Suprapubic skin (tissue), 4 donors: ENCODE data around the gene ATXN1. TPM values are rescaled to one million over a fixed set of nuclear protein-coding genes. Genes with fewer than 3 reads are reported as not detected.
"Not testable (repeated sequence)": the region's sequence is repeated elsewhere in the genome, so short reads cannot be mapped to it uniquely, and the experiment has no call there.

Experiments
- DNase-seq, 2 donors: peaks; one replicate each; pipeline ENCODE4 v3.0.0-alpha.2; 2019; ENCODE audit warnings: low spot score in 2 of 2
- H3K27ac ChIP-seq: fragments of 200-600 bp; sonication (generic); one replicate; pipeline ENCODE4 v1.5.1; 2019
- H3K27me3 ChIP-seq: fragments of 200-600 bp; sonication (generic); one replicate; pipeline ENCODE4 v1.5.1; 2019
- H3K36me3 ChIP-seq: fragments of 200-600 bp; sonication (generic); one replicate; pipeline ENCODE4 v1.5.1; 2019
- H3K4me1 ChIP-seq: fragments of 200-600 bp; sonication (generic); one replicate; pipeline ENCODE4 v1.5.1; 2019
- H3K4me3 ChIP-seq: fragments of 200-600 bp; sonication (generic); one replicate; pipeline ENCODE4 v1.5.1; 2019; ENCODE audit warnings: mild to moderate bottlenecking
- H3K9me3 ChIP-seq: fragments of 200-600 bp; sonication (generic); one replicate; pipeline ENCODE4 v1.5.1; 2019
- CTCF ChIP-seq, 2 donors: fragments of 200-600 bp in 1 of 2; fragments of 450-650 bp in 1 of 2; sonication (generic) in 1 of 2; IDR thresholded peaks; one replicate each; pipeline ENCODE4 v1.5.1; 2016 to 2019; ENCODE audit warnings: antibody characterized with exemption in 2 of 2, mild to moderate bottlenecking in 1 of 2, moderate library complexity in 1 of 2
- EP300 ChIP-seq: sonication (generic); formaldehyde crosslinking; IDR thresholded peaks from one replicate; pipeline ENCODE4 v1.6.1; 2017; ENCODE audit warnings: antibody characterized with exemption
- POLR2A ChIP-seq, 2 donors: fragments of 450-650 bp; IDR thresholded peaks; one replicate each; pipeline ENCODE4 v1.6.1; 2017; ENCODE audit warnings: antibody characterized with exemption in 2 of 2, mild to moderate bottlenecking in 2 of 2, moderate library complexity in 2 of 2
- POLR2AphosphoS5 ChIP-seq, 3 donors: sonication (generic); formaldehyde crosslinking; IDR thresholded peaks; one replicate each; pipeline ENCODE4 v1.6.1; 2017; ENCODE audit warnings: antibody characterized with exemption in 3 of 3
- WGBS: methylation state at CpG from one replicate; pipeline ENCODE4 v1.1.5; 2018; 5-methylcytosine and 5-hydroxymethylcytosine counted together
- total RNA-seq, 4 donors: library from RNA; depleted of rRNA; stranded (reverse); fragments of >200 nt; gene quantifications; one replicate each; pipeline ENCODE4 v1.1.0, GENCODE V29; 2016

ATXN1 gene
- total RNA-seq, 4 donors from 2014 or later: 32.8 to 95.4 (median 42.4) TPM

GRCh38 chr6:16412171-16412570 is 349.1 kb downstream of the ATXN1 start:
- no peak overlapping the region for H3K27ac ChIP-seq
- no peaks in the 10 kb centered on the region for H3K9me3 ChIP-seq
- no peak overlapping the region for H3K4me3 ChIP-seq
- no peaks in the 10 kb centered on the region for H3K27me3 ChIP-seq
- no peaks in the 10 kb centered on the region for H3K36me3 ChIP-seq
- 82% methylated on average over 4 of the region's 4 CpGs for WGBS
- peaks cover 25% of the 10 kb centered on the region for H3K4me1 ChIP-seq
- TF ChIP-seq CTCF (IDR thresholded peaks at IDR 0.05) (no peak), POLR2A (IDR thresholded peaks at IDR 0.05) (no peak), EP300 (no peak), POLR2AphosphoS5 (IDR thresholded peaks at IDR 0.05) (no peak)
- DNase-seq: no peak

- no peak overlapping the region for H3K4me3 ChIP-seq
- TF ChIP-seq EP300 (no peak), CTCF (IDR thresholded peaks at IDR 0.05) (peak; percentile 78 to 83)
- no peaks in the 10 kb centered on the region for H3K9me3 ChIP-seq
- H3K27me3 ChIP-seq: no peaks in the 10 kb centered on the region
- H3K4me1 ChIP-seq: peaks cover 34% of the 10 kb centered on the region
- H3K36me3 ChIP-seq: no peaks in the 10 kb centered on the region
- 26% methylated on average over 19 of the region's 19 CpGs for WGBS
- peak; percentile 77 to 85 for DNase-seq
- H3K27ac ChIP-seq: no peak overlapping the region
Observed at GRCh38 chr6:16409531-16410441, 351.5 kb downstream of the ATXN1 start.

GRCh38 chr6:16408766-16409165 is 352.5 kb downstream of the ATXN1 start:
- no peaks in the 10 kb centered on the region for H3K36me3 ChIP-seq
- DNase-seq: no peak
- 95% methylated on average over 3 of the region's 3 CpGs for WGBS
- H3K27ac ChIP-seq: no peak overlapping the region
- H3K4me1 ChIP-seq: peaks cover 27% of the 10 kb centered on the region
- TF ChIP-seq POLR2A (IDR thresholded peaks at IDR 0.05): no peak
- no peak overlapping the region for H3K4me3 ChIP-seq
- no peaks in the 10 kb centered on the region for H3K9me3 ChIP-seq
- H3K27me3 ChIP-seq: no peaks in the 10 kb centered on the region

- no peak for DNase-seq
- Histone ChIP-seq H3K27ac (no peak overlapping the region), H3K4me1 (peaks cover 36% of the 10 kb centered on the region), H3K4me3 (no peak overlapping the region), H3K36me3 (no peaks in the 10 kb centered on the region), H3K9me3 (no peaks in the 10 kb centered on the region), H3K27me3 (no peaks in the 10 kb centered on the region)
- no peak for TF ChIP-seq EP300
- TF ChIP-seq POLR2A (IDR thresholded peaks at IDR 0.05): no peak
- TF ChIP-seq CTCF (IDR thresholded peaks at IDR 0.05): no peak
- TF ChIP-seq POLR2AphosphoS5 (IDR thresholded peaks at IDR 0.05): no peak
- 86% methylated on average over 2 of the region's 2 CpGs for WGBS
Observed at GRCh38 chr6:16406966-16407365, 354.3 kb downstream of the ATXN1 start.

- H3K4me1 ChIP-seq: peaks cover 36% of the 10 kb centered on the region
- DNase-seq, H3K27me3 ChIP-seq, H3K4me3 ChIP-seq, H3K36me3 ChIP-seq, H3K27ac ChIP-seq, H3K9me3 ChIP-seq: not testable (repeated sequence)
- 78% methylated on average over 4 of the region's 4 CpGs for WGBS
Observed at GRCh38 chr6:16406538-16406937, 354.7 kb downstream of the ATXN1 start.

GRCh38 chr6:16405375-16405774 is 355.9 kb downstream of the ATXN1 start:
- H3K4me3 ChIP-seq: no peak overlapping the region
- peaks cover 34% of the 10 kb centered on the region for H3K4me1 ChIP-seq
- 89% methylated on average over 4 of the region's 4 CpGs for WGBS
- no peak for DNase-seq
- TF ChIP-seq CTCF (IDR thresholded peaks at IDR 0.05) (no peak), EP300 (no peak), POLR2A (IDR thresholded peaks at IDR 0.05) (no peak), POLR2AphosphoS5 (IDR thresholded peaks at IDR 0.05) (no peak)
- no peak overlapping the region for H3K27ac ChIP-seq
- H3K36me3 ChIP-seq: no peaks in the 10 kb centered on the region
- no peaks in the 10 kb centered on the region for H3K27me3 ChIP-seq
- no peaks in the 10 kb centered on the region for H3K9me3 ChIP-seq
